ENCODE measurements around the gene CSNK1E. TPM values are rescaled to one million over a fixed set of nuclear protein-coding genes. Genes with fewer than 3 reads are reported as not detected.

Gene CSNK1E
- total and polyA plus RNA-seq, 10 of the 15 experiments (the other 5 are each of a cell fraction or from before 2014, with no cell fraction given), result 5.9 to 107 (median 64.9) TPM

Small RNA genes within 50 kb of the gene (small RNA-seq; reads per million reads assigned to genes)
- not detected for gene RF00017

Other genes with a start within 250 kb of the CSNK1E start
Only the 7 nearest of the 8 such genes appear.
- 0.11 TPM in 1 of 2 replicates, not detected in the other for gene BAIAP2L2, start 206.7 kb downstream of the CSNK1E start, total RNA-seq (2014; rRNA removed)
- gene BAIAP2L2, start 206.7 kb downstream of the CSNK1E start, total RNA-seq (2014; rRNA removed; fragmentation: Illumina TruSeq; extraction: Trizol), result not detected in 2 replicates
- 0.08 and 0.38 TPM in 2 replicates for gene BAIAP2L2, start 206.7 kb downstream of the CSNK1E start, total RNA-seq (2021)
- 0.04 and 0.08 TPM in 2 replicates for gene BAIAP2L2, start 206.7 kb downstream of the CSNK1E start, polyA plus RNA-seq (2011; rRNA removed)
- gene BAIAP2L2, start 206.7 kb downstream of the CSNK1E start, polyA plus RNA-seq (2014; fragmentation: Illumina TruSeq; extraction: Trizol), result not detected in 2 replicates
- not detected for gene BAIAP2L2, start 206.7 kb downstream of the CSNK1E start, polyA plus RNA-seq (2014; fragmentation: Nextera tagmentation; extraction: Ambion mirVana)
- 0.17 and 0.48 TPM in 2 replicates for gene BAIAP2L2, start 206.7 kb downstream of the CSNK1E start, polyA plus RNA-seq (2014; rRNA removed)
- gene BAIAP2L2, start 206.7 kb downstream of the CSNK1E start, polyA plus RNA-seq (2016; fragmentation: Nextera tagmentation; extraction: Ambion mirVana), result under 1 TPM in 1 of 2 experiments, not detected in 1; 0.11 TPM
- gene PLA2G6, start 135.6 kb downstream of the CSNK1E start, total RNA-seq (2014; rRNA removed), result 17.3 and 20.3 TPM in 2 replicates
- 11.7 and 13.5 TPM in 2 replicates for gene PLA2G6, start 135.6 kb downstream of the CSNK1E start, total RNA-seq (2014; rRNA removed; fragmentation: Illumina TruSeq; extraction: Trizol)
- gene PLA2G6, start 135.6 kb downstream of the CSNK1E start, total RNA-seq (2021), result 16.7 and 23.2 TPM in 2 replicates
- 25.3 and 42.2 TPM in 2 replicates for gene PLA2G6, start 135.6 kb downstream of the CSNK1E start, polyA plus RNA-seq (2011; rRNA removed)
- 14.2 and 18.9 TPM in 2 replicates for gene PLA2G6, start 135.6 kb downstream of the CSNK1E start, polyA plus RNA-seq (2014; fragmentation: Illumina TruSeq; extraction: Trizol)
- under 1 TPM; 0.15 to 0.27 TPM for gene PLA2G6, start 135.6 kb downstream of the CSNK1E start, polyA plus RNA-seq (2014; fragmentation: Nextera tagmentation; extraction: Ambion mirVana)
- 28.1 and 30.7 TPM in 2 replicates for gene PLA2G6, start 135.6 kb downstream of the CSNK1E start, polyA plus RNA-seq (2014; rRNA removed)
- gene PLA2G6, start 135.6 kb downstream of the CSNK1E start, polyA plus RNA-seq (2016; fragmentation: Nextera tagmentation; extraction: Ambion mirVana), result 10 to 100 TPM; 10.0 to 12.6 TPM
- 1.0 and 1.1 TPM in 2 replicates for gene MAFF, start 115.4 kb downstream of the CSNK1E start, total RNA-seq (2014; rRNA removed)
- gene MAFF, start 115.4 kb downstream of the CSNK1E start, total RNA-seq (2014; rRNA removed; fragmentation: Illumina TruSeq; extraction: Trizol), result 0.54 and 0.88 TPM in 2 replicates
- 0.87 and 1.4 TPM in 2 replicates for gene MAFF, start 115.4 kb downstream of the CSNK1E start, total RNA-seq (2021)
- gene MAFF, start 115.4 kb downstream of the CSNK1E start, polyA plus RNA-seq (2011; rRNA removed), result 1.9 and 2.3 TPM in 2 replicates
- gene MAFF, start 115.4 kb downstream of the CSNK1E start, polyA plus RNA-seq (2014; fragmentation: Illumina TruSeq; extraction: Trizol), result 0.57 and 0.81 TPM in 2 replicates
- under 1 TPM in 1 of 2 experiments, not detected in 1; 0.22 TPM for gene MAFF, start 115.4 kb downstream of the CSNK1E start, polyA plus RNA-seq (2014; fragmentation: Nextera tagmentation; extraction: Ambion mirVana)
- 1.0 and 1.3 TPM in 2 replicates for gene MAFF, start 115.4 kb downstream of the CSNK1E start, polyA plus RNA-seq (2014; rRNA removed)
- under 1 TPM; 0.32 to 0.78 TPM for gene MAFF, start 115.4 kb downstream of the CSNK1E start, polyA plus RNA-seq (2016; fragmentation: Nextera tagmentation; extraction: Ambion mirVana)
- gene TMEM184B, start 44.4 kb downstream of the CSNK1E start, total RNA-seq (2014; rRNA removed), result 4.7 and 5.8 TPM in 2 replicates
- gene TMEM184B, start 44.4 kb downstream of the CSNK1E start, total RNA-seq (2014; rRNA removed; fragmentation: Illumina TruSeq; extraction: Trizol), result 4.2 and 5.0 TPM in 2 replicates
- 19.5 and 22.4 TPM in 2 replicates for gene TMEM184B, start 44.4 kb downstream of the CSNK1E start, total RNA-seq (2021)
- 2.0 and 3.6 TPM in 2 replicates for gene TMEM184B, start 44.4 kb downstream of the CSNK1E start, polyA plus RNA-seq (2011; rRNA removed)
- gene TMEM184B, start 44.4 kb downstream of the CSNK1E start, polyA plus RNA-seq (2014; fragmentation: Illumina TruSeq; extraction: Trizol), result 9.8 and 10.0 TPM in 2 replicates
- gene TMEM184B, start 44.4 kb downstream of the CSNK1E start, polyA plus RNA-seq (2014; fragmentation: Nextera tagmentation; extraction: Ambion mirVana), result 1 to 10 TPM in 1 of 2 experiments, under 1 TPM in 1; 0.56 to 1.0 TPM
- 14.7 and 15.7 TPM in 2 replicates for gene TMEM184B, start 44.4 kb downstream of the CSNK1E start, polyA plus RNA-seq (2014; rRNA removed)
- 10 to 100 TPM; 16.1 to 17.1 TPM for gene TMEM184B, start 44.4 kb downstream of the CSNK1E start, polyA plus RNA-seq (2016; fragmentation: Nextera tagmentation; extraction: Ambion mirVana)
- gene KCNJ4, start 137.8 kb upstream of the CSNK1E start, total RNA-seq (2014; rRNA removed), result not detected in 2 replicates
- not detected in 2 replicates for gene KCNJ4, start 137.8 kb upstream of the CSNK1E start, total RNA-seq (2014; rRNA removed; fragmentation: Illumina TruSeq; extraction: Trizol)
- not detected in 2 replicates for gene KCNJ4, start 137.8 kb upstream of the CSNK1E start, total RNA-seq (2021)
- gene KCNJ4, start 137.8 kb upstream of the CSNK1E start, polyA plus RNA-seq (2011; rRNA removed), result not detected in 2 replicates
- gene KCNJ4, start 137.8 kb upstream of the CSNK1E start, polyA plus RNA-seq (2014; fragmentation: Illumina TruSeq; extraction: Trizol), result not detected in 2 replicates
- gene KCNJ4, start 137.8 kb upstream of the CSNK1E start, polyA plus RNA-seq (2014; fragmentation: Nextera tagmentation; extraction: Ambion mirVana), result not detected
- not detected in 2 replicates for gene KCNJ4, start 137.8 kb upstream of the CSNK1E start, polyA plus RNA-seq (2014; rRNA removed)
- not detected for gene KCNJ4, start 137.8 kb upstream of the CSNK1E start, polyA plus RNA-seq (2016; fragmentation: Nextera tagmentation; extraction: Ambion mirVana)
- gene KDELR3, start 150.7 kb upstream of the CSNK1E start, total RNA-seq (2014; rRNA removed), result 0.45 TPM in 1 of 2 replicates, not detected in the other
- gene KDELR3, start 150.7 kb upstream of the CSNK1E start, total RNA-seq (2014; rRNA removed; fragmentation: Illumina TruSeq; extraction: Trizol), result 0.18 TPM in 1 of 2 replicates, not detected in the other
- gene KDELR3, start 150.7 kb upstream of the CSNK1E start, total RNA-seq (2021), result 0.18 and 0.19 TPM in 2 replicates
- 0.98 and 1.4 TPM in 2 replicates for gene KDELR3, start 150.7 kb upstream of the CSNK1E start, polyA plus RNA-seq (2011; rRNA removed)
- 0.25 and 0.43 TPM in 2 replicates for gene KDELR3, start 150.7 kb upstream of the CSNK1E start, polyA plus RNA-seq (2014; fragmentation: Illumina TruSeq; extraction: Trizol)
- gene KDELR3, start 150.7 kb upstream of the CSNK1E start, polyA plus RNA-seq (2014; fragmentation: Nextera tagmentation; extraction: Ambion mirVana), result under 1 TPM; 0.24 TPM
- gene KDELR3, start 150.7 kb upstream of the CSNK1E start, polyA plus RNA-seq (2014; rRNA removed), result 0.15 and 0.36 TPM in 2 replicates
- under 1 TPM; 0.32 to 0.36 TPM for gene KDELR3, start 150.7 kb upstream of the CSNK1E start, polyA plus RNA-seq (2016; fragmentation: Nextera tagmentation; extraction: Ambion mirVana)
- 377 and 419 TPM in 2 replicates for gene DDX17, start 188.9 kb upstream of the CSNK1E start, total RNA-seq (2014; rRNA removed)
- gene DDX17, start 188.9 kb upstream of the CSNK1E start, total RNA-seq (2014; rRNA removed; fragmentation: Illumina TruSeq; extraction: Trizol), result 223 and 233 TPM in 2 replicates
- 340 and 342 TPM in 2 replicates for gene DDX17, start 188.9 kb upstream of the CSNK1E start, total RNA-seq (2021)
- 778 and 793 TPM in 2 replicates for gene DDX17, start 188.9 kb upstream of the CSNK1E start, polyA plus RNA-seq (2011; rRNA removed)
- gene DDX17, start 188.9 kb upstream of the CSNK1E start, polyA plus RNA-seq (2014; fragmentation: Illumina TruSeq; extraction: Trizol), result 310 and 395 TPM in 2 replicates
- 10 to 100 TPM; 47.1 to 91.4 TPM for gene DDX17, start 188.9 kb upstream of the CSNK1E start, polyA plus RNA-seq (2014; fragmentation: Nextera tagmentation; extraction: Ambion mirVana)
- gene DDX17, start 188.9 kb upstream of the CSNK1E start, polyA plus RNA-seq (2014; rRNA removed), result 430 and 457 TPM in 2 replicates
- 10 to 100 TPM; 25.2 to 30.9 TPM for gene DDX17, start 188.9 kb upstream of the CSNK1E start, polyA plus RNA-seq (2016; fragmentation: Nextera tagmentation; extraction: Ambion mirVana)